ENCODE results near the gene SPINK13.
"Not testable (repeated sequence)": the region's sequence is repeated elsewhere in the genome, so short reads cannot be mapped to it uniquely, and the experiment has no call there.

SPINK13 gene, protein sequence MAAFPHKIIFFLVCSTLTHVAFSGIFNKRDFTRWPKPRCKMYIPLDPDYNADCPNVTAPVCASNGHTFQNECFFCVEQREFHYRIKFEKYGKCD

DNA sequence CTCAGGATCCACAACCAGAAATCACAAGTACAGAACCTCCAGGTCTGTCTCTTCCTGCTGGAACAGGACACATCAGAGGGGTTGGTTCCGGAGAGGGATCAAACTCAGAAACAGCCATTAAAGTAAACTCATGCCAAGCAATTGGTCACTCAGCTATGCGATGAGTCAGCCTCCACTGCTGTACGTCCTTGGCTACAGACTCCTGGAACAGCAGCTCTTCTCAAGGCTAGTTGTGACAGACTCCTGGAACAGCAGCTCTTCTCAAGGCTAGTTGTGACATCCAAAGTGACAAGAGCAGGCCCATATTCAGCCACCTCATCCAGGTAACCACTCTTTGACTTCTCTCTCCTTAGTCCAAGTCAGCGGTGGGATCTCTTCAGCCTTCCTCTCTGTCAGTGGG is at the start of gene SPINK13:
TSS of gene SPINK13 (plus strand) at position 229 of the 400 bp plus-strand sequence. CDS start 1,279 bp downstream, outside the sequence.
- DNase-seq (ENCODE audit: low read depth in 2 of 2) = no peak

DNA sequence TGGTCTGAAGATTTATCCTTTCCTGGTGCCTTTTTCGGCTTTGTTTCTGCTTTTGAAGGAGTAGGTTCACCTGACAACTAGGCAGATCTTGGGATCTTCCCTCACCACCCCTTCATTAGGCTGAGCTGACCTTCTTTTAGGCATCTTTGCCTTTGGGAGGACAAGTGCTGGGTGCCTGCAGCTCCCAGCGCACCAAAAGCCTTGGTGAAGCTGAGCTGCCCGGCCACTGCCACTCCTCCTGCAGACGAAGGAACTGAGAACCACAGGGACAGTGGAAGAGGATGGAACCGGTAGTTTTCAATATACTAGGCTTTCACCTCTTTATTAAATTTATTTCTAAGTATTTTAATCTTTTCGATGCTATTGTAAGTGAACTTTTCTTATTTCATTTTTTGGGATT is 47.1 kb upstream of the SPINK13 start:
- DNase-seq (ENCODE audit: low read depth in 2 of 2) = no peak

DNA sequence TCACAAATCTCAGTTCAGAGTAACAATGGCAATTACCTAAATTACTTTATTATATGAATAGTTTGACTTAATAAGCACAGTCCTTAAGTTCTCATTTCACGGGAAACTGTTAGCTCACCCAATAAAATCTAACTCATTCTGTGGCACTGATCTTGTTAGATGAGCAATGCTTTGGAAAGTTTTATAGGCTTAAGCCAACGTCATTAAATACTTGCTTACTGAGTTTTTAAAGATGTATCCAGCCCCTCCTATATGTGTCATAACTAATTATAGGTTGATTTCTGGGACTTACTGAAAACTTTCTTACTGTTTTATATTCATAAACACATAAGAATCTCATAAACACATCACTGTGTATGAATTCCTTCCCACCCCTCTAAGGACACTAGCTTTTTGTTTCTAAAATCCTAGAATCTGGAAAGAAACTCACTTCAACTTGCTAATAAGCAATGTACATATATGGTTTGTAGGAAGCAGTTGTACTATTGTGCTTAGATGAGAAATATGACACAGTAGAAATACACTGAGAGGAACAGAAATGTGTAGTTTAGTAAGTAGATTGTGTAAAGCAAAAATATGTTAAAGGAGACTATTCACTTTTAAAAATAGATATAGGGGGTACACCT is 44.4 kb upstream of the SPINK13 start:
- DNase-seq (ENCODE audit: low read depth in 2 of 2) = no peak

DNA sequence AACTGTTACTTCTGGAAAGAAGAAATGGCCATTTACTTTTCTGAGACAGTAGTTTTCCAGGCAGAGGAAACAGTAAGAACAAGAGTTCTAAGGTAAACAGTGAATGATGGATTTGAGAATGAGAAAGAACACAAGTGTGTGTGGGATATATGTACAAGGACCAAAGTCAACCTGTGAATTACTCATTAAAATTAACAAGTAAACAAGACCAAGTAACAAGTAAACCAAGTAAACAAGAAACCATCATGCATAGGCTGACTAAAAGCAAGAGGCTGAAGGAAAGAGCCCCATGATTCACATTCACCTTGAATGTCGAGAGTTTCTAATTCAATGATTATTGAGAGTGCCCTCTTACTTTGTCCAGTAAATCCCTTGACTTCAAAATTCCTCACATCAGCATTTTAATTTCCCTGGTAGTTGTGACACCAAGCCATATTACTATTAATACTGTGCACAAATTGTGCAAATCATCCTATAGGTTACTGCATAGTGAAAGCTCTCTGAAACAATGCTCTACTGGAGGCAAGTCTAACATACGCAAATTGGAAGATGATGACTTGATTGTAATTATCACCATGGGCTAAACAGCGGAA is 40.1 kb upstream of the SPINK13 start:
- no peak for DNase-seq (ENCODE audit: low read depth in 2 of 2)

DNA sequence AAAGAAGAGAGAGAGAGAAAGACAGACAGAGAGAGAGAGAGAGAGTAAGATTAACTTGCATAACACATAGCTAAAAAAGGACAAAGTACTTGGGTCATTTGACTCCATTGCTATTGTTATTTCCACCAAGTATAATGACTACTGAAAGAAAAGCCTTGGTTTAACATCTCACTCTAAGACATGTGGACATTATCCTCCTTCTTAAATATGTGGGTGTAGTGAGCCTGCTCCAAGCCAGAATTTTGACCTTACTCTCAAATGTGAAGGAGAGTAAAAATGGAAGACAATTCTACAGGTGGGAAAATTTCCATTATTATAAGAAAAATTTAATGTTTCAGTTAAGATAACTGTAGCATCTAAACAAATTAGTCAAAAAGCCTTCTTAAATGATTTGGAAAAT is 38.8 kb upstream of the SPINK13 start:
- no peak for DNase-seq (ENCODE audit: low read depth in 2 of 2)

DNA sequence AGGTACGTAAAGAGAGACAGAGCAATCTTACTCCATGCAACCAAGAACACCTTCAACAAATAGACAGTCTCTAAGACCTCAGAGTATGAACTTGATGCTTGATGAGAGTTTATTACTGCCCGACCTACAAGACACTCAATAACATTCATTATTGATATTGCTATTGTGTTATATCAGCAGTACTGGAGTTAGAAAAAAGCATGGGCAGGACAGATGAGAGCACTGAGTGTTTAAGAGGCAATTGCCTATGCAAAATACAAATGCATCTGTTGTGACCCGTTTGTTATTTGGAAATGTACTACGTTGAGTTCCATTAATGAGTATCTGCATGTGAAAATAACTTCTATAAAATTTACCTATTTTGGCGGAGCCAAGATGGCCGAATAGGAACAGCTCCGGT is 38.4 kb upstream of the SPINK13 start:
- DNase-seq (ENCODE audit: low read depth in 2 of 2) = no peak

DNA sequence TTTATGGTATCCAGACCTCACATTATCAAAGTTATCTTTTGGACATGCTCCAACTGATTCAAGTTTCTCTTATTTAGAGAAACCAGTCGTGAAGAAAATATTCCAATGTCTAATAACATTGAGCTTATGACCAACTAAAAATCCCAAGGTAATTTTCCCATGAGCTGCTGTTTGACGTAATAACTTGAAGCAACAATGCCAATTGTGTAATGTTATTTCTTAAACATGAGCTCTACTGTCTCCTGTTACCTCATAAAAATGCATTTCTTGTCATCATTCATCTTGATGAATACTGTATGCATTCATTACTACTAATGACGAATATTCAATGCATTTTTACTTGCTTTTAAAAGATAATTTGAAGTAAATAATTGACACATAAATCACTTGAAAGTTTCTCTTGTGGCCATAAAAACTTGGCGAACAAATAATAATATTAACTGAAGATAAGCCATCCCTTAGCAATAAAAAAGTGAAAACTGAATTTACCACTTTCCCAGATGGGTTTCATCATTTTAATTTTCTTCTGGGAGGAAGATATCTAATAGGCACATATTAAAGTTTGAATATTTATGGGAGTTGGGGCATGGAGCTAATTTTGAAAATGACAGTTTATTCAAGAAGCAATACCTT is 30.7 kb upstream of the SPINK13 start:
- no peak for DNase-seq (ENCODE audit: low read depth in 2 of 2)

DNA sequence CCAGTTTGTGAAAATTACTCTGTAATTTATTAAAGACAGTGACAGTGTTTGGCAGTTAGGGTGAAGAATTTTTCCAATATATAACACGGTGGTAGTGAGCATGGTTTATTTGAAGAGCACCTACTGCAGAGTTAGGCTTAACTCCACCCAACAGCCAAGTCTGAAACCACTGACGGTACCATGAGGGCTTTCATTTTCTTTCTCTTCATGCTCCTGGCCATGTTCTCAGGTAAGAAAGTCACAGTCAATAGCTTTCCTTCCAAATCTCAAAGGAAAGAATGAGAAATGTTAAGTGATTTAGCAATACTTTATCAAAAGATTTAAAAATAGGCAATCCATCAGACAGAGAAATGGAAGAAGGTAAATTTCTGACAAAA is 30.2 kb upstream of the SPINK13 start, which contains the start of gene MARCOL:
TSS of gene MARCOL (plus strand) at position 108 of the 377 bp plus-strand sequence. CDS start at position 181, 73 bp downstream.
- no peak for DNase-seq (ENCODE audit: low read depth in 2 of 2)

DNA sequence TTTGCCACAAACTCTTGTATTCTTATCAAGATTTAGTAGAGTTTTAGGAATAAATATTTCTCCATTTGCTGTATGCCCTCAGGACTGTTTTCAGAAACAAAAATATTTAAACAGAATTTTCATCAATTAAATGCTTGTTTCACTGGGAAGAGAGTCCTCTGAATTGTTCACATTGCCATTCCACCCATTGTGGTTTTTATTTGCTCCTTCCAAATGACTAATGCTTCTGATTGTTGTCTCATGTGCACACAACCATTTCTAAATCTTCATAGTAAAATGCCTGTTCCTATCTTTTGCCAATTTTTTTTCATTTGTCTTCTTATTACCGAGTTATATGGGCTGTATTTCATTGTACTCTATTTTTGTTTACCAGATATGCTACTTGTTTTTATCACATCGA is 19.7 kb upstream of the SPINK13 start:
- DNase-seq (ENCODE audit: low read depth in 2 of 2) = no peak

DNA sequence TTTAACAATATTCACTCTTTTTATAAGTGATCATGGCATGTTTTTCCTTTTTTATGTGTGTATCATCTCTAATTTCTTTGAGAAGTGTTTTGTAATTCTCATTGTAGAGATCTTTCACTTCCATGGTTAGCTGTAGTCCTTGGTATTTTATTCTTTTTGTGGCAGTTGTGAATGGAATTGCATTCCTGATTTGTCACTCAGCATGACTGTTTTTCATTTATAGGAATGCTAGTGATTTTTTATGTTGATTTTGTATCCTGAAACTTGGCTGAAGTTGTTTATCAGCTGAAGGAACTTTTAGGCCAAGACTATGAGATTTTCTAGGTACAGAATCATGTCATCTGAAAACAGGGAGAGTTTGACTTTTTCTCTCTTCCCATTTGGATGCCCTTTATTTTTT is 13.1 kb upstream of the SPINK13 start:
- DNase-seq (ENCODE audit: low read depth in 2 of 2) = no peak

DNA sequence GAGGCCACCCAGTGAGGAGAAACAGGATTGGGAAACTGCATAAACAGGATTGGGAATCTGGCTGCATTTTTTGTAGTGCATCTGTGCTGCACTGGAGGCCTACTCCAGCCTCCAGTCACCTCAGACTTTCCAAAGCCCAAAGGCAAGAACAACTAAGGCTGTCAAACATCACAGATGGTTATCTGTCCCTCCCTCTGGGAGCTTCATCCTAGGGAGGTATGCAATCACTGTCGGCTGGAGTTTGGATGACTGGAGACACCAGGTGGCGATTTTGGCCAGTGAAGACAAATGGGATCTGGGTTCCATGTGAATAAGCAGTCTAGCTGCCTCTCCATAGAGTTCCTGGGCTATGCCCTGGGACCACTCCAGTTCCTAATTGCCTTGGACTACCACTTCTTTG is 9.3 kb upstream of the SPINK13 start:
- no peak for DNase-seq (ENCODE audit: low read depth in 2 of 2)

DNA sequence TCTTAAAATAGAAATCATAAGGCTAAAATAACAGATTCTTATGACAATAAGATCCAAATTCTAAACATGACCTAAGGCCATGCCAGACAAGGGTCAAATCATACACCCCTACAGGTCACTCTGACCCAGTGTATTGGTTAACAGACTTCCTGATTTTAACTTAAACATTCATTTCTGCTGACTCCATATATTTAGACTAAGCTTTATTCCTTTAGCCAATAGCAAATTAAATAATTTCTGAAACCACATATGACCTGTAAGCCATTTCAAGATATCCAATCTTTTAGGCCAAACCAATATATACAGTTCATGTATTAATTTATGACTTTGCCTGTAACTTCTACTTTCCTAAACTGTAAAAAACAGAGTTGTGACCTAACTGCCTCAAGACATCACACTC is 7.4 kb upstream of the SPINK13 start:
- no peak for DNase-seq (ENCODE audit: low read depth in 2 of 2)

DNA sequence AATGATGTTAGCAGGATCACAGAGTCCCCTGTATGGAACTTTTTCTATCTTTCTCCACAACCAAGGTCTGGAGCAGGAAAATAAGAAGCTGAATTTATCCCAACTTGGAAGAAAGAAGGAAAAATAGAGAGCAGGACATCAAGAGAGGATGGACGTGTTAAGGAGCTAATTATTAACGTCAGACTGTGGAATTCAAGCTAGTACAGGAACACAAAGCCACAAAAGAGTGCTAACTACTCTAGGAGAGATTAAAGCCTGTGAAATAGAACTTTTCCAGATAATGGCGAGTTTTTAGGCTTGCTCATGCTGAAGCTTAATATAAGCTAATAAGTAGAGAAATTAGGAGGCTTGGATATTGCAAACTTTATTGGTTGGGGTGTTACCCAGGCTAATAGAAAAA is 632 bp upstream of the SPINK13 start:
- no peak for DNase-seq (ENCODE audit: low read depth in 2 of 2)

DNA sequence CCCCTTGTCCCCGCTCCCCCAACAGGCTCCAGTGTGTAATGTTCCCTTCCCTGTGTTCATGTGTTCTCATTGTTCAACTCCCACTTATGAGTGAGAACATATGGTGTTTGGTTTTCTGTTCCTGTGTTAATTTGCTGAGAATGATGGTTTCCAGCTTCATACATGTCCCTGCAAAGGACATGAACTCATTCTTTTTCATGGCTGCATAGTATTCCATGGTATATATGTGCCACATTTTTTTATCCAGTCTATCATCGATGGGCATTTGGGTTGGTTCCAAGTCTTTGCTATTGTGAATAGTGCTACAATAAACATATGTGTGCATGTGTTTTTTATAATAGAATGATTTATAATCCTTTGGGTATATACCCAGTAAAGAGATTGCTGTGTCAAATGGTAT is 6.5 kb downstream of the SPINK13 start:
- DNase-seq (ENCODE audit: low read depth in 2 of 2) = not testable (repeated sequence)

DNA sequence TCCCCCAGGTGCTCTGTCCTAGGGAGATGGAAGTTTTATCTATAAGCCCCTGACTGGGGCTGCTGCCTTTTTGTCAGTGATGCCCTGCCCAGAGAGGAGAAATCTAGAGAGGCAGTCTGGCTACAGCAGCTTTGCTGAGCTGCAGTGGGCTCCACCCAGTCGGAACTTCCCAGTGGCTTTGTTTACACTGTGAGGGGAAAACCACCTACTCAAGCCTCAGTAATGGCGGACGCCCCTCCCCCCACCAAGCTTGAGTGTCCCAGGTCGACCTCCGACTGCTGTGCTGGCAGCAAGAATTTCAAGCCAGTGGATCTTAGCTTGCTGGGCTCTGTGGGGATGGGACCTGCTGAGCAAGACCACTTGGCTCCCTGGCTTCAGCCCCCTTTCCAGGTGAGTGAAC is 12.3 kb downstream of the SPINK13 start:
- DNase-seq (ENCODE audit: low read depth in 2 of 2) = not testable (repeated sequence)

DNA sequence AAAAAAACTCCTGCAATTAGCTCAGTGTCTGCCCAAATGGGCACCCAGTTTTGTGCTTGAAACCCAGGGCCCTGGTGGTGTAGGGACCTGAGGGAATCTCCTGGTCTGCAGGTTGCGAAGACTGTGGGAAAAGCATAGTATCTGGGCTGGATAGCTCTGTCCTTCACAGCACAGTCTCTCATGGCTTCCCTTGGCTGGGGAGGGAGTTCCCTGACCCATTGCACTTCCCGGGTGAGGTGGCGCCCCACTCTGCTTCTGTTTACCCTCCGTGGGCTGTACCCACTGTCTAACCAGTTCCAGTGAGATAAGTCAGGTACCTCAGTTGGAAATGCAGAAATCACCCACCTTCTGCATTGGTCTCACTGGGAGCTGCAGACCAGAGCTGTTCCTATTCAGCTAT is 12.7 kb downstream of the SPINK13 start:
- DNase-seq (ENCODE audit: low read depth in 2 of 2) = not testable (repeated sequence)

DNA sequence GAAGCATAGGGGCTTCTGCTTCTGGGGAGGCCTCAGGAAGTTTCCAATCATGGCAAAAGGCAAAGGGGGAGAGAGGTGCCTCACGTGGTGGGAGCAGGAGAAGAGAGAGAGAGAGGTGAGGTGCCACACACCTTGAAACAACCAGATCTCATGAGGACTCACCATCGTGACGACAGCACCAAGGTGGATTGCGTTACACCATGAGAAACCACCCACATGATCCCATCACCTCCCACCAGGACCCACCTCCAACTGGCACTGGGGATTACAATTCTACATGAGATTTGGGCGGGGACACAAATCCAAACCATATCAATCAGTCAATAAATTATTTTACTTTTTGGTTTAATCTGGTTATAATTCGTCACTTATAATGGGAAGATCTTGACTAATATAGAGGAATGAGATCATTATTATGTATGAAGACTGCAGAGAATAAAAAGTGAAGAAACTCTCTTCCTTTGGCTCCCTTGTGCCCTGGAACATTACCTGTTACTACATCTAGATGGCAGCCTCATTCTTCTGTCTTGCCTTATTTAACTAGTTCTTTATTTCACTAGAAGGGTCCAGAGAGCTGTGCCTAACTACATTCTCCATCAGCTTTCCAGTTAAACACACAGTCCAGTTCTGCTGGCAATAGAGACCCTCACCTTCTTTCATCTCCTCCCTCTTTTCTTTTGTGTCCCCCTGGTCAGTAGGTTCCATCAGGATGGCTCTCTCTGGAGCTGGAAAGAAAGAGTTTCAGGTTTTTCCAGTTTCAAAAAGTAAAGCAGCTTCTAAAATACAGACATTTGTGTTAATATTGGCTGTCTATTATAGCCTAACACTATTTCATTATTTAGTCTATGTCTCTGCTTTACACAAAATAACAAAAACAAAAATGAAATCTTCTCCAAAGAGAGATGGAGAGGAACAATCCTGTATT is 21.9 kb downstream of the SPINK13 start:
- no peak for DNase-seq (ENCODE audit: low read depth in 2 of 2)

DNA sequence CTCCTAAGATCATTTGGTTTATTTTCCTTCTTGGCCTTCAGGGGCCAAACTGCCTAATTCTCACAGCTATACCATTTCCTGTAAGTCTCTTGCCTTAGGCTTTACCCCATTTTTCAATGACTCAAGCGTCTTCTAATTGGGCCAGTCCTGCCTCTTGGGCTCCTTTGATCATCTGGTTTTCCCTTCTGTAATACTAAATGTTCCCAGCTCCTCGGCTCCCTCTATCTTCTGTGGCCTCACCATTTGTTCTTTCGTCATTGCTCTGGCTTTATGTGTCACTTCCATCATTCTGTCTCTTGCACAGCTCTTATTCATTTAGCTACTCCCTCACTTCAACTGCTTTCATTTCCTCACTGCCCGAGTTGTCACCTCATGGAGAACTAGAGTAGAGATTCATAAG is 29.1 kb downstream of the SPINK13 start:
- no peak for DNase-seq (ENCODE audit: low read depth in 2 of 2)

DNA sequence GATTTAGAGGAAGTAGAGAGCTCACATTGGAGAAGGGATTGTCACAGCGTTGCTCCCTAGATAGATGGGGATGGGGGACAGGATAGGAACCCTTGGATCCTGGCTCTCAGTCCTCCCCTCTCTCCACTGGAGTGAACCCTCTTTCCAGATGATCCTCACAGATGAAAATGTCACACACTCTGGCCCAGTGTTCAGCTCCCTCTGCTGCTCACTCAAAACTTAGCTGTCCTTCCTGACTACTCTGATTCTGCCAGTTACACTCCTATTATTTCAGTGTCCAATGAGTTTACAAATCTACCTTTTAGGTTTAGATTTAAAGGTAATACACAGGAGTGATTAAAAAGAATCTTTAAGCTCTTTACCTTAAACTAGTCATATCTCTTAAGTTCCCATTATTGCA is 37.9 kb downstream of the SPINK13 start:
- no peak for DNase-seq (ENCODE audit: low read depth in 2 of 2)

DNA sequence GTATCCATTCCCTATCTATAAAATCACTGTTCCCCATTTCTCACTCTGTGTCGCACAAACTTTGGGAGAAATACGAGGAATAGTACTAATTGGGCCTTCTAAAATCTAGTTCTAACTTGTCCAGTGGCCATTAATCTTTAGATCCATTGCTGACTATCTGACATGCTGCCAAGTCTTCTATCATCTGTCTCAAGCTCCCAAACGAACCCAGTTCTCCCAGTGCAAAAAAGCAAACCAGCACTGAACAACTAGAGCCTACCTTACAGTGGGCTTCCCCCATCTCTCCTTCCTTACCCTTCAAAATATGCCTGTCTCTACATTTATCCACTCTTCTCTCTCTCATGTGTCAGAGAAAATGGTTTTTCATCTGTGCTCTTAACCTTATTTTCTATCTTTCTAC is 40.4 kb downstream of the SPINK13 start:
- no peak for DNase-seq (ENCODE audit: low read depth in 2 of 2)

DNA sequence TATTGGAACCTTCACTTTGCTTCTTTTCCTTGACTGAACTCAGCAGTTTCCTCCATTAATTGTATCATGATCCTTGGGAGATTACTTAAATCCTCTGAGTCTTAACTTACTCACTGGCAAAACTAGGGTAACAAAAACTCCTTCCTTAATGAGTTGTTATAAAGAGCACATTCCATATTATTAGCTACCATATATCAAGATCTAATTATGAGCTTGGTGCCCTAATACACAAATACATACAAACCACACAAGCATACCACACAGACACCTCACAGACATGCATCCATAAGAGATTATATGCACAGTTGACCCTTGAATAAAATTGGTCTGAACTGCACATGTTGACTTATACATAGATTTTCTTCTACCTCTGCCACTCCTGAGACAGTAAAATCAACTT is 41.2 kb downstream of the SPINK13 start:
- DNase-seq (ENCODE audit: low read depth in 2 of 2) = no peak

DNA sequence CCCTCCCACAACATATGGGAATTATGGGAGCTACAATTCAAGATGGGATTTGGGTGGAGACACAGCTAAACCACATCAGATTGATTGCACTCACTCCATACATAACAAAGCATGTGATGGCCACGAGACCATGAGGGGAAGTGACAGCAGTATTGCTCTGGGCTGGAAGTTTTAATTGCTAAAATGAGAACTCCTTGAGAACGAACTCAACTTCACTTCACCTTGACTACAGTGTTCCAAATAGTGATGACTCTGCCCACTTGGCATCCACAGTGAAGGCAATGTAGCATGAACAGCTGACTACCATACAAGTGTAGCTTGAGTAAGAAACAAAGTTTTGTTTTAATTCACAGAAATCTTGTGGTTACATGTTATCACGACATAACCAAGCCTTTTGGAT is 42.9 kb downstream of the SPINK13 start:
- no peak for DNase-seq (ENCODE audit: low read depth in 2 of 2)

Data from stimulated activated CD8-positive, alpha-beta memory T cell treated with anti-CD3 and anti-CD28 coated beads, Interleukin-2, amount 100 ng/mL, for 1 hour (primary cell).